A549 (cell line): ENCODE results near the gene CFAP46.

Source experiments
- CBX2 ChIP-seq: fragments of 200-600 bp; sonication (generic); IDR thresholded peaks from 2 replicates; pipeline ENCODE4 v1.6.1; 2016; ENCODE audit warnings: low read depth, mild to moderate bottlenecking, borderline replicate concordance
- EP300 ChIP-seq, 2 experiments: fragments of >200 bp; sonication (Bioruptor Twin); formaldehyde crosslinking; IDR thresholded peaks; 2 replicates in 1 of 2; 3 replicates in 1 of 2; pipeline ENCODE4 v1.6.1; 2016 to 2017
- JUN ChIP-seq, 2 experiments: fragments of >200 bp; sonication (Bioruptor Twin); formaldehyde crosslinking; IDR thresholded peaks; 2 replicates in 1 of 2; 3 replicates in 1 of 2; pipeline ENCODE4 v1.6.1; 2016 to 2017
- MAFK ChIP-seq: fragments of 450-650 bp; IDR thresholded peaks from 2 replicates; pipeline ENCODE4 v1.6.1; 2014; ENCODE audit not compliant: partially characterized antibody
- NFE2L2 ChIP-seq: fragments of 150-350 bp; conservative IDR thresholded peaks from 2 replicates; pipeline ENCODE4 v1.6.1; 2014; ENCODE audit warnings: low read length
- POLR2A ChIP-seq: IDR thresholded peaks from 2 replicates; pipeline ENCODE4 v1.6.1; 2012; ENCODE audit warnings: mild to moderate bottlenecking, low read length
- RAD21 ChIP-seq, 2 experiments: fragments of >200 bp in 1 of 2; sonication (Bioruptor Twin) in 1 of 2; formaldehyde crosslinking in 1 of 2; IDR thresholded peaks in 1 of 2; conservative IDR thresholded peaks in 1 of 2; 2 replicates in 1 of 2; 3 replicates in 1 of 2; pipeline ENCODE4 v1.6.1; 2012 to 2018; ENCODE audit warnings: inconsistent platforms in 1 of 2
- RARB ChIP-seq: fragments of 250-450 bp; sonication (Bioruptor Pico); IDR thresholded peaks from 2 replicates; pipeline ENCODE4 v1.8.0; 2021; ENCODE audit warnings: mild to moderate bottlenecking, moderate library complexity
- RFX5 ChIP-seq: fragments of 450-650 bp; IDR thresholded peaks from 2 replicates; pipeline ENCODE4 v1.7.1; 2014; ENCODE audit warnings: antibody characterized with exemption, mild to moderate bottlenecking, moderate library complexity
- TF ChIP-seq, protein P1 (sequence below): fragments of >200 bp; sonication (Bioruptor Twin); formaldehyde crosslinking; IDR thresholded peaks from 3 replicates; pipeline ENCODE4 v1.5.1; 2016
- TF ChIP-seq, protein P2 (sequence below): fragments of 250-450 bp; sonication (Bioruptor Pico); IDR thresholded peaks from 2 replicates; pipeline ENCODE4 v1.5.0; 2021; ENCODE audit warnings: mild to moderate bottlenecking, moderate library complexity, borderline replicate concordance
- TF ChIP-seq, protein P3 (sequence below): fragments of 200-600 bp; sonication (generic); IDR thresholded peaks from 2 replicates; pipeline ENCODE4 v1.6.1; 2016; ENCODE audit warnings: antibody characterized with exemption, mild to moderate bottlenecking, moderate library complexity

DNA sequence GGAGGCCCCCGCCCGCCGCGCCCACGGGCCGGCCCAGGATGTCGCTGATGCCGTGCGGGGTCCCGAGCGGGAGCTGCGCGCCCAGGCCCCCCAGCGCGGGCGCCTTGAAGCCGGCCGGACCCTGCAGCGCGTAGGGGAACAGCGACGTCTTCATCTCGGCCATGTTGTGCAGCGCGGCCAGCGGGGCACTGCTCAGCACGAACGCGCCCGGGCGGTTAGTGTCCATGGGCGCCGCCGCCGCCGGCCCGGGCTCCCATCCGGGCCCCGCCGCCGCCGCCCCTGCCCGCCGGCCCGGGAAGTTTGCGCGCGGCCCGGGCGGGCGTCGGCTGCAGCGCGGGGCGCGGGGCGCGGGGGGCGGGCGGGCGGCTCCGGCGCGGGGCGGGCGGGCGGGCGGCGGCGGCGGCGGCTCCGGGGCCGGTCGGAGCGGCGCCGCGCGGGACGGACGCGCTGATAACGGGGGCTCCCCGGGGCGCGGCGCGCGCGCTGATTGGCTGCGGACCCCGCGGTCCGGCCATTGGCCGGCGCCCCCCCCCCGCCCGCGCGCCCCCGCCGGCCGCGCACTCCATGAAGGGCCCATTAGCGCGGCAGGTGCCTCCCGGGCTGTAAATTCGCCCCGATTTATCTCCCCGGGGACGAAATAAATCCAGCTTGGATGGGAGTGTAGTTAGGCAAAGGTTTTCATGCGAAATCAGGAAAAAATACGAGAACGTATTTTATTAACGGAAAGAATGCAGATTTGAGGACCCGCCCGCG lies 156.5 kb downstream of the CFAP46 start, which contains the start of gene NKX6-2:
- TF ChIP-seq POLR2A: no peak
- no peak for TF ChIP-seq RAD21 (conservative IDR thresholded peaks at IDR 0.05 in 1 of 2, IDR thresholded peaks at IDR 0.05 in 1 of 2)
- TF ChIP-seq, protein P1, sequence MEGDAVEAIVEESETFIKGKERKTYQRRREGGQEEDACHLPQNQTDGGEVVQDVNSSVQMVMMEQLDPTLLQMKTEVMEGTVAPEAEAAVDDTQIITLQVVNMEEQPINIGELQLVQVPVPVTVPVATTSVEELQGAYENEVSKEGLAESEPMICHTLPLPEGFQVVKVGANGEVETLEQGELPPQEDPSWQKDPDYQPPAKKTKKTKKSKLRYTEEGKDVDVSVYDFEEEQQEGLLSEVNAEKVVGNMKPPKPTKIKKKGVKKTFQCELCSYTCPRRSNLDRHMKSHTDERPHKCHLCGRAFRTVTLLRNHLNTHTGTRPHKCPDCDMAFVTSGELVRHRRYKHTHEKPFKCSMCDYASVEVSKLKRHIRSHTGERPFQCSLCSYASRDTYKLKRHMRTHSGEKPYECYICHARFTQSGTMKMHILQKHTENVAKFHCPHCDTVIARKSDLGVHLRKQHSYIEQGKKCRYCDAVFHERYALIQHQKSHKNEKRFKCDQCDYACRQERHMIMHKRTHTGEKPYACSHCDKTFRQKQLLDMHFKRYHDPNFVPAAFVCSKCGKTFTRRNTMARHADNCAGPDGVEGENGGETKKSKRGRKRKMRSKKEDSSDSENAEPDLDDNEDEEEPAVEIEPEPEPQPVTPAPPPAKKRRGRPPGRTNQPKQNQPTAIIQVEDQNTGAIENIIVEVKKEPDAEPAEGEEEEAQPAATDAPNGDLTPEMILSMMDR: no peak
- TF ChIP-seq CBX2: no peak
- TF ChIP-seq, protein P2, sequence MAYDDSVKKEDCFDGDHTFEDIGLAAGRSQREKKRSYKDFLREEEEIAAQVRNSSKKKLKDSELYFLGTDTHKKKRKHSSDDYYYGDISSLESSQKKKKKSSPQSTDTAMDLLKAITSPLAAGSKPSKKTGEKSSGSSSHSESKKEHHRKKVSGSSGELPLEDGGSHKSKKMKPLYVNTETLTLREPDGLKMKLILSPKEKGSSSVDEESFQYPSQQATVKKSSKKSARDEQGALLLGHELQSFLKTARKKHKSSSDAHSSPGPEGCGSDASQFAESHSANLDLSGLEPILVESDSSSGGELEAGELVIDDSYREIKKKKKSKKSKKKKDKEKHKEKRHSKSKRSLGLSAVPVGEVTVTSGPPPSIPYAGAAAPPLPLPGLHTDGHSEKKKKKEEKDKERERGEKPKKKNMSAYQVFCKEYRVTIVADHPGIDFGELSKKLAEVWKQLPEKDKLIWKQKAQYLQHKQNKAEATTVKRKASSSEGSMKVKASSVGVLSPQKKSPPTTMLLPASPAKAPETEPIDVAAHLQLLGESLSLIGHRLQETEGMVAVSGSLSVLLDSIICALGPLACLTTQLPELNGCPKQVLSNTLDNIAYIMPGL: no peak
- TF ChIP-seq, protein P3, sequence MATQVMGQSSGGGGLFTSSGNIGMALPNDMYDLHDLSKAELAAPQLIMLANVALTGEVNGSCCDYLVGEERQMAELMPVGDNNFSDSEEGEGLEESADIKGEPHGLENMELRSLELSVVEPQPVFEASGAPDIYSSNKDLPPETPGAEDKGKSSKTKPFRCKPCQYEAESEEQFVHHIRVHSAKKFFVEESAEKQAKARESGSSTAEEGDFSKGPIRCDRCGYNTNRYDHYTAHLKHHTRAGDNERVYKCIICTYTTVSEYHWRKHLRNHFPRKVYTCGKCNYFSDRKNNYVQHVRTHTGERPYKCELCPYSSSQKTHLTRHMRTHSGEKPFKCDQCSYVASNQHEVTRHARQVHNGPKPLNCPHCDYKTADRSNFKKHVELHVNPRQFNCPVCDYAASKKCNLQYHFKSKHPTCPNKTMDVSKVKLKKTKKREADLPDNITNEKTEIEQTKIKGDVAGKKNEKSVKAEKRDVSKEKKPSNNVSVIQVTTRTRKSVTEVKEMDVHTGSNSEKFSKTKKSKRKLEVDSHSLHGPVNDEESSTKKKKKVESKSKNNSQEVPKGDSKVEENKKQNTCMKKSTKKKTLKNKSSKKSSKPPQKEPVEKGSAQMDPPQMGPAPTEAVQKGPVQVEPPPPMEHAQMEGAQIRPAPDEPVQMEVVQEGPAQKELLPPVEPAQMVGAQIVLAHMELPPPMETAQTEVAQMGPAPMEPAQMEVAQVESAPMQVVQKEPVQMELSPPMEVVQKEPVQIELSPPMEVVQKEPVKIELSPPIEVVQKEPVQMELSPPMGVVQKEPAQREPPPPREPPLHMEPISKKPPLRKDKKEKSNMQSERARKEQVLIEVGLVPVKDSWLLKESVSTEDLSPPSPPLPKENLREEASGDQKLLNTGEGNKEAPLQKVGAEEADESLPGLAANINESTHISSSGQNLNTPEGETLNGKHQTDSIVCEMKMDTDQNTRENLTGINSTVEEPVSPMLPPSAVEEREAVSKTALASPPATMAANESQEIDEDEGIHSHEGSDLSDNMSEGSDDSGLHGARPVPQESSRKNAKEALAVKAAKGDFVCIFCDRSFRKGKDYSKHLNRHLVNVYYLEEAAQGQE: no peak
- no peak for TF ChIP-seq NFE2L2
- no peak for TF ChIP-seq RARB (CRISPR knock-in tag)
- TF ChIP-seq MAFK: no peak
- no peak for TF ChIP-seq RFX5
- TF ChIP-seq JUN (IDR thresholded peaks at IDR 0.05): no peak
- no peak for TF ChIP-seq EP300 (IDR thresholded peaks at IDR 0.05)
